K562 (cell line): Measurements from ENCODE around the gene MCU. TPM values are rescaled to one million over a fixed set of nuclear protein-coding genes. Genes with fewer than 3 reads are reported as not detected.

Source experiments
- ATAC-seq: fragments of 200-7000 bp; cut with Tn5 transposase; 3 replicates; pipeline ENCODE4 v1.9.1; 2020; ENCODE audit warnings: moderate library complexity
- BruUV-seq: library from RNA; stranded (reverse); fragments of 400-500 nt; replicated peaks from 2 replicates; lab custom pipeline; 2021; lab: Mats Ljungman, UMichigan
- CTCF ChIA-PET: fragments of 300-600 bp; formaldehyde crosslinking; extraction: SDS; loops from one replicate; lab custom pipeline; 2021; ENCODE audit warnings: low intra/inter-chr PET ratio; lab: Yijun Ruan, JAX
- POLR2A ChIA-PET: fragments of 300-600, 350-650 bp; sonication (Branson Sonifier 250); formaldehyde crosslinking; extraction: SDS; loops from one replicate; lab custom pipeline; 2021; ENCODE audit warnings: antibody characterized with exemption, inconsistent platforms; lab: Yijun Ruan, JAX
- DNase-seq, 4 experiments: peaks; one replicate each; pipeline versions ENCODE4 v3.0.0 to v3.0.0-alpha.2; 2011 to 2018; ENCODE audit warnings: low spot score in 3 of 4, mixed read lengths in 3 of 4; ENCODE audit errors: extremely low read depth in 1 of 4
- FAIRE-seq: peaks from 2 replicates; lab custom pipeline; 2011; peaks lifted over from hg19 to GRCh38; lab: Jason Lieb, UNC
- H2AFZ ChIP-seq: 2 replicates; pipeline ENCODE4 v1.6.0; 2011; ENCODE audit warnings: low read depth, low read length, control low read depth, inconsistent platforms
- H3K27ac ChIP-seq: fragments of 200-600 bp; 3 replicates; pipeline ENCODE4 v1.8.0; 2011; ENCODE audit warnings: low read depth, mild to moderate bottlenecking, control low read depth, inconsistent platforms, low read length, moderate library complexity, mixed read lengths; ENCODE audit errors: extremely low read depth
- H3K27me3 ChIP-seq, 2 experiments: fragments of 300-600 bp in 1 of 2; 2 replicates in 1 of 2; 3 replicates in 1 of 2; pipeline versions ENCODE4 v1.6.0 to v1.8.0; 2011; ENCODE audit warnings: inconsistent platforms in 2 of 2, low read length in 2 of 2, mild to moderate bottlenecking in 1 of 2, mixed read lengths in 1 of 2, moderate library complexity in 1 of 2; ENCODE audit not compliant: control insufficient read depth in 2 of 2, insufficient read depth in 2 of 2
- H3K36me3 ChIP-seq: fragments of 300-600 bp; 3 replicates; pipeline ENCODE4 v1.8.0; 2011; ENCODE audit warnings: mild to moderate bottlenecking, low read length, inconsistent platforms; ENCODE audit not compliant: control insufficient read depth, insufficient read depth
- H3K4me1 ChIP-seq, 2 experiments: fragments of 200-600 bp in 1 of 2; replicated peaks in 1 of 2; 2 replicates in 1 of 2; 3 replicates in 1 of 2; pipeline versions ENCODE4 v1.5.1 to v1.8.0; 2011; ENCODE audit warnings: inconsistent platforms in 2 of 2, low read length in 2 of 2, mild to moderate bottlenecking in 1 of 2, mixed read lengths in 1 of 2, moderate library complexity in 1 of 2; ENCODE audit not compliant: control insufficient read depth in 2 of 2, insufficient read depth in 2 of 2
- H3K4me2 ChIP-seq: 2 replicates; pipeline ENCODE4 v1.6.1; 2011; ENCODE audit warnings: low read length, control low read depth, inconsistent platforms, mixed read lengths; ENCODE audit not compliant: insufficient read depth
- H3K4me3 ChIP-seq: fragments of 200-600 bp; sonication (generic), shearing (Covaris generic); 2 replicates; pipeline ENCODE4 v1.5.1; 2016; ENCODE audit warnings: control low read depth, inconsistent platforms
- H3K79me2 ChIP-seq: fragments of 200-600 bp; 3 replicates; pipeline ENCODE4 v1.8.0; 2011; ENCODE audit warnings: low read length, inconsistent platforms; ENCODE audit not compliant: control insufficient read depth, insufficient read depth
- H3K9ac ChIP-seq, 2 experiments: 2 replicates each; pipeline versions ENCODE4 v1.6.0 to v1.6.1; 2011; ENCODE audit warnings: low read depth in 2 of 2, low read length in 2 of 2, control low read depth in 1 of 2, inconsistent platforms in 1 of 2, mild to moderate bottlenecking in 1 of 2, mixed read lengths in 1 of 2; ENCODE audit not compliant: insufficient read depth in 1 of 2
- H3K9me1 ChIP-seq: one replicate; pipeline ENCODE4 v1.6.0; 2011; ENCODE audit warnings: inconsistent platforms, mild to moderate bottlenecking, low read length, moderate library complexity; ENCODE audit not compliant: control insufficient read depth, insufficient read depth
- H3K9me3 ChIP-seq: replicated peaks from 2 replicates; pipeline ENCODE4 v1.5.1; 2011; ENCODE audit warnings: low read depth, low read length, inconsistent platforms; ENCODE audit not compliant: control insufficient read depth, insufficient read depth
- H4K20me1 ChIP-seq: replicated peaks from 2 replicates; pipeline ENCODE4 v1.6.1; 2011; ENCODE audit warnings: low read length, inconsistent platforms, mixed read lengths; ENCODE audit not compliant: control insufficient read depth, insufficient read depth
- CBX1 ChIP-seq: sonication (generic); IDR thresholded peaks from 2 replicates; pipeline ENCODE4 v1.6.1; 2016; ENCODE audit warnings: antibody characterized with exemption, low read depth, mild to moderate bottlenecking
- E4F1 ChIP-seq: fragments of 250-450 bp; sonication (Bioruptor Pico); IDR thresholded peaks from 2 replicates; pipeline ENCODE4 v1.5.0; 2021; ENCODE audit warnings: mild to moderate bottlenecking, borderline replicate concordance
- FOXJ3 ChIP-seq: sonication (generic); formaldehyde crosslinking; IDR thresholded peaks from 2 replicates; pipeline ENCODE4 v1.4.0; 2020; ENCODE audit warnings: mild to moderate bottlenecking, missing genetic modification reagents
- MAX ChIP-seq: sonication (generic); formaldehyde crosslinking; IDR thresholded peaks from 2 replicates; pipeline ENCODE4 v1.9.0; 2022; ENCODE audit warnings: mild to moderate bottlenecking, missing genetic modification reagents
- PTTG1 ChIP-seq: fragments of 450-650 bp; IDR thresholded peaks from 2 replicates; pipeline ENCODE4 v1.6.1; 2016; ENCODE audit warnings: low read depth, mild to moderate bottlenecking, missing genetic modification characterization, missing compliant biosample characterization
- RFX1 ChIP-seq: fragments of 450-650 bp; IDR thresholded peaks from 2 replicates; pipeline ENCODE4 v1.6.1; 2016; ENCODE audit warnings: mild to moderate bottlenecking, moderate library complexity
- SLC30A9 ChIP-seq: fragments of 250-450 bp; sonication (Bioruptor Pico); IDR thresholded peaks from 2 replicates; pipeline ENCODE4 v1.8.0; 2022; ENCODE audit warnings: mild to moderate bottlenecking, moderate library complexity
- in situ Hi-C: fragments of 300-500 bp; cut with MboI; formaldehyde crosslinking; loops from 4 replicates; pipeline ENCODE4 v1.15.0; 2018; ENCODE audit warnings: inconsistent platforms, mixed read lengths
- intact Hi-C: fragments of 100-400 bp; cut with micrococcal nuclease; formaldehyde crosslinking; loops from 2 replicates; pipeline ENCODE4 v1.14.2; 2022
- polyA plus RNA-seq, 8 experiments: library from polyadenylated mRNA; depleted of rRNA in 4 of 8; stranded (reverse) in 5 of 8; unstranded in 3 of 8; fragments of >200 nt; fragmentation: Nextera tagmentation in 2 of 8; fragmentation: Illumina TruSeq in 1 of 8; extraction: Ambion mirVana in 2 of 8; extraction: Trizol in 1 of 8; gene quantifications; 2 replicates each; pipeline versions ENCODE4 v1.2.1 to v1.2.3, GENCODE V29; 2011 to 2014; ENCODE audit warnings: inconsistent platforms in 1 of 8, missing spikeins in 1 of 8
- total RNA-seq, 7 experiments: library from RNA; depleted of rRNA in 6 of 7; stranded (reverse); fragments of >200 nt in 6 of 7; fragmentation: Illumina TruSeq in 2 of 7; extraction: Trizol in 2 of 7; gene quantifications; 2 replicates each; pipeline versions ENCODE4 v1.2.1 to v1.2.3, GENCODE V29; 2011 to 2021; ENCODE audit warnings: low replicate concordance in 1 of 7
- TF ChIP-seq, protein P1 (sequence below): fragments of 250-450 bp; sonication (Bioruptor Pico); IDR thresholded peaks from 2 replicates; pipeline ENCODE4 v1.9.0; 2021; ENCODE audit warnings: mild to moderate bottlenecking, inconsistent platforms

MCU gene
- total and polyA plus RNA-seq, 9 of the 15 experiments (the other 6 are each of a cell fraction or from before 2014, with no cell fraction given) = 8.2 to 88.8 (median 21.3) TPM

DNA sequence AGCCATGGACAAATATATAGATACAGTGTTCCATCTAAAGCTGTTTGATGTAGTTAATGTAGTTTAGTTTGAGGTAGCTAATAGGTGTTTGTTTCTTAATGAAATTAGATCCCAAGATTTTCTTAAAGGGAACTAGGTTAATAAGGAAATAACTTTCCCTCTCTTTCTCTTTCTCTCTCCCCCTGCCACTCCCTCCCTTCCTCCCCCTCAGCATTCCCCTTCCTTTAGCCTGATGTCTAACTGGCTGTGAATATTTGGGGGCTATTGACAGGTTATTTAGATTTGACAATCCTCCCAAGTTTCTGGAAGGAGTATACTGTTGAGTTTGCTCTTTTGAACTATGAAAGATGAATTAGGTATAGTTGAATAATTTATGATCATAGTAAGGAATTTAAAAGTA lies 136.4 kb downstream of the MCU start:
- intact Hi-C loops (no loop called here), in situ Hi-C loops (no loop called here)
- Histone ChIP-seq H3K9me3 (no peaks in the 10 kb centered on the region), H3K9ac (no peak overlapping the region), H3K4me1 (peaks cover 2 to 5% of the 10 kb centered on the region in 2 experiments; a peak in 2 of 5 replicates), H3K9me1 (no peaks in the 10 kb centered on the region), H3K79me2 (no peaks in the 10 kb centered on the region), H4K20me1 (no peaks in the 10 kb centered on the region), H3K4me2 (no peak overlapping the region)
- CTCF ChIA-PET = no interaction called here
- POLR2A ChIA-PET = interaction anchor here (0.9 kb wide), 1 partner anchor 32 kb away, joined by 5 read pairs; no protein-coding TSS in a partner anchor
- no peak for ATAC-seq
- TF ChIP-seq SLC30A9 = no peak
- TF ChIP-seq RFX1 = no peak
- TF ChIP-seq PTTG1 (tag) = no peak
- no peak for TF ChIP-seq CBX1
- no peak for TF ChIP-seq E4F1
- TF ChIP-seq MAX = no peak
- TF ChIP-seq FOXJ3 = no peak
- TF ChIP-seq, protein P1, sequence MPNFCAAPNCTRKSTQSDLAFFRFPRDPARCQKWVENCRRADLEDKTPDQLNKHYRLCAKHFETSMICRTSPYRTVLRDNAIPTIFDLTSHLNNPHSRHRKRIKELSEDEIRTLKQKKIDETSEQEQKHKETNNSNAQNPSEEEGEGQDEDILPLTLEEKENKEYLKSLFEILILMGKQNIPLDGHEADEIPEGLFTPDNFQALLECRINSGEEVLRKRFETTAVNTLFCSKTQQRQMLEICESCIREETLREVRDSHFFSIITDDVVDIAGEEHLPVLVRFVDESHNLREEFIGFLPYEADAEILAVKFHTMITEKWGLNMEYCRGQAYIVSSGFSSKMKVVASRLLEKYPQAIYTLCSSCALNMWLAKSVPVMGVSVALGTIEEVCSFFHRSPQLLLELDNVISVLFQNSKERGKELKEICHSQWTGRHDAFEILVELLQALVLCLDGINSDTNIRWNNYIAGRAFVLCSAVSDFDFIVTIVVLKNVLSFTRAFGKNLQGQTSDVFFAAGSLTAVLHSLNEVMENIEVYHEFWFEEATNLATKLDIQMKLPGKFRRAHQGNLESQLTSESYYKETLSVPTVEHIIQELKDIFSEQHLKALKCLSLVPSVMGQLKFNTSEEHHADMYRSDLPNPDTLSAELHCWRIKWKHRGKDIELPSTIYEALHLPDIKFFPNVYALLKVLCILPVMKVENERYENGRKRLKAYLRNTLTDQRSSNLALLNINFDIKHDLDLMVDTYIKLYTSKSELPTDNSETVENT = no peak
- TF ChIP-seq, all 486 proteins: peak for 0
- Histone ChIP-seq H3K27me3 (no peaks in the 10 kb centered on the region), H3K4me3 (no peak overlapping the region), H3K27ac (no peak overlapping the region), H2AFZ (no peak overlapping the region), H3K36me3 (no peaks in the 10 kb centered on the region)
- no peak for FAIRE-seq
- BruUV-seq = no TSS peak
- DNase-seq = no peak
